Suprapubic skin (tissue), 4 donors: ENCODE measurements around the gene LRRN4. TPM values are rescaled to one million over a fixed set of nuclear protein-coding genes. Genes with fewer than 3 reads are reported as not detected.

ENCODE experiments used
- DNase-seq, 2 donors: peaks; one replicate each; pipeline ENCODE4 v3.0.0-alpha.2; 2019; ENCODE audit warnings: low spot score in 2 of 2
- H3K27ac ChIP-seq: fragments of 200-600 bp; sonication (generic); one replicate; pipeline ENCODE4 v1.5.1; 2019
- H3K27me3 ChIP-seq: fragments of 200-600 bp; sonication (generic); one replicate; pipeline ENCODE4 v1.5.1; 2019
- H3K36me3 ChIP-seq: fragments of 200-600 bp; sonication (generic); one replicate; pipeline ENCODE4 v1.5.1; 2019
- H3K4me1 ChIP-seq: fragments of 200-600 bp; sonication (generic); one replicate; pipeline ENCODE4 v1.5.1; 2019
- H3K4me3 ChIP-seq: fragments of 200-600 bp; sonication (generic); one replicate; pipeline ENCODE4 v1.5.1; 2019; ENCODE audit warnings: mild to moderate bottlenecking
- H3K9me3 ChIP-seq: fragments of 200-600 bp; sonication (generic); one replicate; pipeline ENCODE4 v1.5.1; 2019
- EP300 ChIP-seq: sonication (generic); formaldehyde crosslinking; IDR thresholded peaks from one replicate; pipeline ENCODE4 v1.6.1; 2017; ENCODE audit warnings: antibody characterized with exemption
- POLR2A ChIP-seq, 2 donors: fragments of 450-650 bp; IDR thresholded peaks; one replicate each; pipeline ENCODE4 v1.6.1; 2017; ENCODE audit warnings: antibody characterized with exemption in 2 of 2, mild to moderate bottlenecking in 2 of 2, moderate library complexity in 2 of 2
- POLR2AphosphoS5 ChIP-seq, 3 donors: sonication (generic); formaldehyde crosslinking; IDR thresholded peaks; one replicate each; pipeline ENCODE4 v1.6.1; 2017; ENCODE audit warnings: antibody characterized with exemption in 3 of 3
- WGBS: methylation state at CpG from one replicate; pipeline ENCODE4 v1.1.5; 2018; 5-methylcytosine and 5-hydroxymethylcytosine counted together
- total RNA-seq, 4 donors: library from RNA; depleted of rRNA; stranded (reverse); fragments of >200 nt; gene quantifications; one replicate each; pipeline ENCODE4 v1.1.0, GENCODE V29; 2016
- TF ChIP-seq, protein P1 (sequence below), 2 donors: fragments of 200-600 bp in 1 of 2; fragments of 450-650 bp in 1 of 2; sonication (generic) in 1 of 2; IDR thresholded peaks; one replicate each; pipeline ENCODE4 v1.5.1; 2016 to 2019; ENCODE audit warnings: antibody characterized with exemption in 2 of 2, mild to moderate bottlenecking in 1 of 2, moderate library complexity in 1 of 2

The LRRN4 gene
- total RNA-seq, 4 donors from 2014 or later, result 0.80 TPM; not detected in 3

DNA sequence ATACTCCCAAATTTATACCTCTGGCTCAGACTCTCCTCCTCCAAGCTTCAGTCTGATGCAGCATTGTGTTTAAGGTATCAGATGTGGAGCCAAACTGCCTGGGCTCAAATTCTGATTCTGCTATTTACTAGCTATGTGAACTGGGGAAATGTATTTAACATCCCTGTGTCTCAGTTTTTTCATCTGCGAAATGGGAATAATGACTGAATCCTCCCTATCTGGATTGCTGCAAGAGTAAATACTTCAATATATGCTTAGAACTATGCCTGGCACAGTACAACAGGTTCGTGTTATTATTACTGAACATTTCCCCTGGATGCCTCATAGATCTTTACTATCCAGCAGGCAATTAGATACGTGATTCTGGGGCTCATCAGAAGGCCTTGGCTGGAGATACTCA lies 5.5 kb downstream of the LRRN4 start:
- 88% methylated on average over 3 of the region's 3 CpGs for WGBS

DNA sequence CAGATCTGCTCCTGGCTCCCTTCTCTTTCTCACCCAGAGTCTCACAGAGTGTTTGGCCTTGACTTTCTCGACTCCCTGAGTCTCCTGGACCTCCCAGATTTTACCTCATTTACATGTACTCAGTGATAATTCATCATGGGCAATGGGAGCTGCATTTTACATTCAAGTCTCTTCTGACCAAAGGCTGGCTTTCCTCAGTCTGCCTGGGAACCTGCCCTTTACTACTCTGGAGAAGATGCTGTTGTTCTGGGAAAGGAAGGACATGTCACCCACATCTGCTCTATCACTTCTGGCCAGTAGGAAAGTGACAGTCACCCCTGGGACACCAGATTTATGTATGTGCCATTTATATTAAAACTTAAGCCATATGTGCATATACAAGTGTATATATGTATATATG lies 7.4 kb downstream of the LRRN4 start:
- H3K9me3 ChIP-seq, result no peaks in the 10 kb centered on the region
- no peak overlapping the region for H3K27ac ChIP-seq
- peaks cover 12% of the 10 kb centered on the region for H3K36me3 ChIP-seq
- TF ChIP-seq EP300, result no peak
- TF ChIP-seq, protein P1, sequence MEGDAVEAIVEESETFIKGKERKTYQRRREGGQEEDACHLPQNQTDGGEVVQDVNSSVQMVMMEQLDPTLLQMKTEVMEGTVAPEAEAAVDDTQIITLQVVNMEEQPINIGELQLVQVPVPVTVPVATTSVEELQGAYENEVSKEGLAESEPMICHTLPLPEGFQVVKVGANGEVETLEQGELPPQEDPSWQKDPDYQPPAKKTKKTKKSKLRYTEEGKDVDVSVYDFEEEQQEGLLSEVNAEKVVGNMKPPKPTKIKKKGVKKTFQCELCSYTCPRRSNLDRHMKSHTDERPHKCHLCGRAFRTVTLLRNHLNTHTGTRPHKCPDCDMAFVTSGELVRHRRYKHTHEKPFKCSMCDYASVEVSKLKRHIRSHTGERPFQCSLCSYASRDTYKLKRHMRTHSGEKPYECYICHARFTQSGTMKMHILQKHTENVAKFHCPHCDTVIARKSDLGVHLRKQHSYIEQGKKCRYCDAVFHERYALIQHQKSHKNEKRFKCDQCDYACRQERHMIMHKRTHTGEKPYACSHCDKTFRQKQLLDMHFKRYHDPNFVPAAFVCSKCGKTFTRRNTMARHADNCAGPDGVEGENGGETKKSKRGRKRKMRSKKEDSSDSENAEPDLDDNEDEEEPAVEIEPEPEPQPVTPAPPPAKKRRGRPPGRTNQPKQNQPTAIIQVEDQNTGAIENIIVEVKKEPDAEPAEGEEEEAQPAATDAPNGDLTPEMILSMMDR (IDR thresholded peaks at IDR 0.05), result no peak
- TF ChIP-seq POLR2AphosphoS5 (IDR thresholded peaks at IDR 0.05), result no peak
- TF ChIP-seq POLR2A (IDR thresholded peaks at IDR 0.05), result no peak
- WGBS, result 65% methylated on average over 1 of the region's 1 CpG
- peaks cover 8% of the 10 kb centered on the region for H3K27me3 ChIP-seq
- no peak overlapping the region for H3K4me3 ChIP-seq
- no peaks in the 10 kb centered on the region for H3K4me1 ChIP-seq
- no peak for DNase-seq

More for the DNA sequence above, 5.5 kb downstream of the LRRN4 start:
- TF ChIP-seq POLR2A (IDR thresholded peaks at IDR 0.05), result no peak
- TF ChIP-seq EP300, result no peak
- TF ChIP-seq, protein P1 (IDR thresholded peaks at IDR 0.05), result no peak
- Histone ChIP-seq H3K9me3 (no peaks in the 10 kb centered on the region), H3K36me3 (no peaks in the 10 kb centered on the region), H3K27me3 (peaks cover 26% of the 10 kb centered on the region), H3K4me1 (peaks cover 12% of the 10 kb centered on the region), H3K4me3 (no peak overlapping the region), H3K27ac (no peak overlapping the region)
- DNase-seq, result no peak

- DNase-seq, result no peak
- H3K4me1 ChIP-seq, result no peaks in the 10 kb centered on the region
- peaks cover under 1% of the 10 kb centered on the region for H3K27me3 ChIP-seq
- no peak overlapping the region for H3K4me3 ChIP-seq
- H3K9me3 ChIP-seq, result no peaks in the 10 kb centered on the region
- H3K36me3 ChIP-seq, result peaks cover 20% of the 10 kb centered on the region
- H3K27ac ChIP-seq, result no peak overlapping the region
- TF ChIP-seq POLR2AphosphoS5 (IDR thresholded peaks at IDR 0.05), result no peak
- TF ChIP-seq, protein P1 (IDR thresholded peaks at IDR 0.05), result no peak
- no peak for TF ChIP-seq POLR2A (IDR thresholded peaks at IDR 0.05)
Observed at GRCh38 chr20:6045566-6045965, 8.3 kb downstream of the LRRN4 start.

GRCh38 chr20:6044115-6044514 lies 9.7 kb downstream of the LRRN4 start:
- Histone ChIP-seq H3K4me1 (no peaks in the 10 kb centered on the region), H3K27me3 (no peaks in the 10 kb centered on the region), H3K27ac (no peak overlapping the region), H3K36me3 (peaks cover 27% of the 10 kb centered on the region), H3K9me3 (no peaks in the 10 kb centered on the region), H3K4me3 (no peak overlapping the region)
- DNase-seq, result no peak
- 84% methylated on average over 2 of the region's 2 CpGs for WGBS
- TF ChIP-seq EP300 (no peak), POLR2AphosphoS5 (IDR thresholded peaks at IDR 0.05) (no peak), POLR2A (IDR thresholded peaks at IDR 0.05) (no peak)
- TF ChIP-seq, protein P1 (IDR thresholded peaks at IDR 0.05), result no peak

- Histone ChIP-seq H3K27ac (no peak overlapping the region), H3K9me3 (no peaks in the 10 kb centered on the region), H3K4me3 (no peak overlapping the region), H3K27me3 (no peaks in the 10 kb centered on the region), H3K4me1 (no peaks in the 10 kb centered on the region), H3K36me3 (peaks cover 47% of the 10 kb centered on the region)
- TF ChIP-seq POLR2A (IDR thresholded peaks at IDR 0.05) (no peak), EP300 (no peak), POLR2AphosphoS5 (IDR thresholded peaks at IDR 0.05) (no peak)
- TF ChIP-seq, protein P1 (IDR thresholded peaks at IDR 0.05), result no peak
- 87% methylated on average over 20 of the region's 26 CpGs for WGBS
- DNase-seq, result no peak
Observed at GRCh38 chr20:6041808-6042265, 12.0 kb downstream of the LRRN4 start.
